ENCODE data around the gene ZNF723.

DNA sequence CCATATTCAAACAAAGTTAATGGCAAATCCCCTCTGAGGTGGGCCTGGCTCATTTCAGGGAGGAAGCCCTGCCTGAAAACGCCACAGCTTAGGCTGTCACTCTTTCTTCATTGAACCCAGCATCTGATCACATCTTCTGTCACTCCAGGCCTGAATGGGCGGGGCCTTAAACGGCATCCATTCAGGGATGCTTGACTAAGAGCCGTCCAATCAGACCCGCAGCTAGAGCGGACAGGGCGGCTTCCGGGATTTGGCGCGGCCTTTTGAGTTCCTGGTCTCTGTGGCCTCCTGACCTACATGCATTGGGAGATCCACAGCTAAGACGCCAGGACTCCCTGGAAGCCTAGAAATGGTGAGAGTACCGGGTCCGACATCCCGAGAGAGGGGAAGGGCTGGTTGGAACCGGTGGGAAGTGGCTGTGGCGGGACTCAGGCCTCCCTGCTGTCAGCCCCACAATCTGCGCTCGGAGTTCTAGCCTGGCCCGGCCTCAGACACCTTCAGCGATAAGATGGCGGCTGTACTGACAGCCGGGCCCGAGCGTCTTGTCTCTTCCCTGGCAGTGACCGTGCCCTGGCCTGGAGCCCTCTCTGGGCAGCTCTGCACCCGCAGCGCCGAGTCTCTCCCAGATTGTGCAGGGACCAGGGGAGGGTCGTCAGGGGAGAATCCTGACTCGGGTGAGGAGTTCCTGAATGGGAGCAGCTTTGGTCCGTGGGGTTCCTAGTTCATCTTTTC is at the start of gene ZNF723:
- TF ChIP-seq POLR2A (IDR thresholded peaks at IDR 0.05): no peak
- TF ChIP-seq, protein P1, sequence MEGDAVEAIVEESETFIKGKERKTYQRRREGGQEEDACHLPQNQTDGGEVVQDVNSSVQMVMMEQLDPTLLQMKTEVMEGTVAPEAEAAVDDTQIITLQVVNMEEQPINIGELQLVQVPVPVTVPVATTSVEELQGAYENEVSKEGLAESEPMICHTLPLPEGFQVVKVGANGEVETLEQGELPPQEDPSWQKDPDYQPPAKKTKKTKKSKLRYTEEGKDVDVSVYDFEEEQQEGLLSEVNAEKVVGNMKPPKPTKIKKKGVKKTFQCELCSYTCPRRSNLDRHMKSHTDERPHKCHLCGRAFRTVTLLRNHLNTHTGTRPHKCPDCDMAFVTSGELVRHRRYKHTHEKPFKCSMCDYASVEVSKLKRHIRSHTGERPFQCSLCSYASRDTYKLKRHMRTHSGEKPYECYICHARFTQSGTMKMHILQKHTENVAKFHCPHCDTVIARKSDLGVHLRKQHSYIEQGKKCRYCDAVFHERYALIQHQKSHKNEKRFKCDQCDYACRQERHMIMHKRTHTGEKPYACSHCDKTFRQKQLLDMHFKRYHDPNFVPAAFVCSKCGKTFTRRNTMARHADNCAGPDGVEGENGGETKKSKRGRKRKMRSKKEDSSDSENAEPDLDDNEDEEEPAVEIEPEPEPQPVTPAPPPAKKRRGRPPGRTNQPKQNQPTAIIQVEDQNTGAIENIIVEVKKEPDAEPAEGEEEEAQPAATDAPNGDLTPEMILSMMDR (IDR thresholded peaks at IDR 0.05): no peak
- TF ChIP-seq EP300 (IDR thresholded peaks at IDR 0.05): no peak
- no peak for TF ChIP-seq POLR2AphosphoS5 (IDR thresholded peaks at IDR 0.05)

All from sigmoid colon (tissue), 4 donors.